HG03064 (cell line): ENCODE results near the gene FXYD4.

Experiments
- ATAC-seq: cut with Tn5 transposase; IDR thresholded peaks from one replicate; pipeline ENCODE4 v1.9.1; 2021; ENCODE audit warnings: low read depth; ENCODE audit not compliant: unreplicated experiment

The FXYD4 gene

DNA sequence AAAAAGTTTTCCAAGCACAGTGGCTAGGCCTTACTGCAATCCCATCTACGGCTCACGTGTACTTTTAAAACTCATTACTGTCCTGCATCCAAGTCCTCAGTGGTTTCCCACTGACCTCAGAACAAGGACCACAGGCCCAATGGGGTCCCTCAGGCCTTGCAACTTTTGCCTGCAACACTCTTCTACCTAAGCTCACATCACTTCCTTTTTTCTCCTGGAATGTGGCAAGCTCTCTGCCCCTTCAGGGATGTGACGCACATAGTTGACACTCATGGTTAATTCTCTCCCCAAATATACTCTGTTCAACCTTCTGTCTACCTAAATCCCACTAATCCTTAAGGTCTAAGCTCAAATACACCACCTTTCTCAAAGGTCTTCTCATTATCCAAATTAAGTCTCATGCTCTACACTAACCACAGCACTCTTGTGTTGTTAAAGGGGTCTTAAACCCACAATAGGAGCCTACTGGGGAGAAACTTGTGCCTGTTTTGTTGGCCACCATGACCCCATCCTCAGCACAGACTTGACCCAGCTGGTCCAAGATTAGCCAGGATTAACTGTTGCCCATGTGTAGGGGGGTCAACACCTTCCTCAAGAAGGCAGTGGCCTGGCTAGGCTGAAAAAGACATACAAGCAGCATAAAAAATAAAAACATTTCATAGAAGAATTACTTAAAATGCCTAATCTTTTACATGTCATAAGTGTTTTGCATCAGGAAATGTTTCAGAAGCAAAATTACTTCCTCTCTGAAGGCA, 22.3 kb downstream of the FXYD4 start:
- no peak for ATAC-seq

DNA sequence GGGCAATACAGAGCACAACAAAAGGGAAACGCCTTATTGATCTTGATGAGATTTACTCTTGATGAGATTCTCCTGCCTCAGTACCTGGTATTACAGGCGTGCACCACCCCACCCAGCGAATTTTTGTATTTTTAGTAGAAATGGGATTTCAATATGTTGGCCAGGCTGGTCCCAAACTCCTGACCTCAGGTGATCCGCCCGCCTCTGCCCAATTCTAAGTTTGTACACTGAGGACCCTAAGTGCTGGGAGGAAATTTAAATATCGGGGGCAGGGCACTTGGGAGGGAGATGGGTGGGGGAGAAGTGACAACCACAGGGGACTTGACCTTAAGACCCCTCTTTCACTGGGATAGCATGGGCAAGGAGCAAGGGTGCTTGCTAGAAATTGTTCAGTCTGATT, 23.4 kb downstream of the FXYD4 start:
- ATAC-seq: no peak

DNA sequence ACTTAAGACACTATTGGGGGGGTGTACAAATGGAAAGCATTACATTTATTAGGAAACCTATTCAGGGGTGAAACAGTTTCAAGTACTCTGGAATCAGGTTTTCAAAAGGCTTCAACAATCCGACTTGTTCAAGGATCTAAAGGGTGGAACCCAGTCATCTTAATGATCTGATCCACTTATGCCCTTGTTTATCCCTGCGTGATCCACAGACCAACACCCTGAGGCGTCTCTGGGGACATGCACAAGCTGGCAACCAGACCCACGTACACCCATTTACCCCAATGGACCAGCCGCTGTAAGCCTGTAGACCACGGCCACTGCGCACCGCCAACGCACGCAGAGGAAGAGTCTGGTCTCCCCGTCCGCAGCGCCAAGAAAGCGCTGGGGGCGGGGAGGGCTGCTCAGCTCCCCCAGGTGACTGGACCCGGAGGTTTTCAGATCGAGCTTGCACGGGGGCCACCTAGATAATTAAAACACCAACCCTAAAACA, 24.2 kb downstream of the FXYD4 start:
- ATAC-seq: no peak

DNA sequence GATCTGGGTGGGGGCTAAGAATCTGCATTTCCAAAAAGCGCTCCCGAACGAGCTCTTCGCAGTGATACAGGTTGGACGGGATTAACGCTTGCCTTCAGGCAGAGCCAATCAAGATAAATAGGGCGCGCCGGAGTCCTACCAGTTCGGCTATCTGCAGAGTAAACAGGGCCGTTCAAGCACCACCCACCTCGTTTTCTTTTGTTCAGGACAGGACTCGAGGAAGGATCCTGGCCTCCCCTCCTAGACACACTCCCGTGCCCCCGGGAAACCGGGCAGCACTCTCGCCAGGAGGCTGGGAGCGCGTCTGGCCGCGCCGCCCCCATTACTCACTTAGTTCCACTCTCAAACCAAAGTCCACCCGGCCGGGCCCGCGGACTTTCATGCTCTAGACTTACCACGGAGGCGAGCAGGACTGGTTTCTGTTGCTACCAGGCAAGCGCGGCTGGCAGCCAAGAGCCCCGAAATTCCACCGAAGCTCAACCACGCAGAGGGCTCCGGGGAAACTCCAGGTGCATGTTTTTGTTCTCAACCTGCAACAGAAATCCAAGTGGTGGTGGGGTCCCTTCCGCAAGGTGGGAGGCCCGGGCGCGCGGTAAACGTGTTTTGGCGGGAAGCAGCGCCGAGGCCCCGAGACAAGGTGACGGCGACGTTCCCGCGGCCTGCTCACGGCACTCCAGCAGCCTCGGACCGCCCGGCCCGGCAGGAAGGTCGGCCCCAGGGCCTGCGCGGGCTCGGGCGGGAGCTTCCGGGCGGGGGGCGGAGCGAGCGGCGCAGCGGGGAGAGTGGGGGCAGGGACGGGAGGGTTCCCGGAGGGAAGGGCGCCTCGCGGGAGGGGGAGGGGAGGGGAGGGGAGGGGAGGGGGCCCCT, 24.9 kb downstream of the FXYD4 start:
- peak; percentile 49 for ATAC-seq

DNA sequence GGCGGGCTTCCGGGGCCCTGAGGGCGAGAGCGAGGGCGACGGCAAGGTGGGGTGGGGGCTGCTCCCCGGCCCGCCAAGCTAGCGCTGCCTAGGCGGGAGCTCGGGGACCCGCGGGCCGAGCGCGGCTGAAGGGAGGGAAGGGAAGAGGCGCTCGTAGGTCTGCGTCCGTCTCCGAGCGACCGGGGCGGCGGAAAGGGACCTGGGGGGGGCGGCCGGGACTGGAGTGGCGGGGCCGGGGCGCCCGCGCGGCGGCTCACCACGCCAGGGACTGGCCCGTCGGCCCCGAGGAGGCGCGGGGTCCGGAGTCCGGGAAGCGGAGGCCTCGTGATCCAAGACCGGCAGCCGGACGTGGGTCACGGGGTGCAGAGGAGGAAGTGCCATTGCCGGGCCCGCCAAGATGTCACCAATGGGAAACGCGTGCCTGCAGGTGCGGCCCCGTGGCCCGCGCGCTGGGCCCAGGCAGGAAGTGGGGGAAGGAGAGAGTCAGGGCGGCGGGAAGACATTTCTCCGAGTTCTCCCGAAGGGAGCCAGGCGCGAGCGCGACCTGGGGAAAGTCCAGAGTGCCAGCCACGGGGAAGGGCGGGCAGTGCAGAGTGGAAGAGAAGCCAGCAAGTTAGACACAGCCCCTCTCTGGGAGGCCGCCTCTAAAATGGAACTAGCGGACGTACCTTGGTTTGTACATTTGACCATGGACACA, 25.6 kb downstream of the FXYD4 start:
- peak; percentile 73 for ATAC-seq

DNA sequence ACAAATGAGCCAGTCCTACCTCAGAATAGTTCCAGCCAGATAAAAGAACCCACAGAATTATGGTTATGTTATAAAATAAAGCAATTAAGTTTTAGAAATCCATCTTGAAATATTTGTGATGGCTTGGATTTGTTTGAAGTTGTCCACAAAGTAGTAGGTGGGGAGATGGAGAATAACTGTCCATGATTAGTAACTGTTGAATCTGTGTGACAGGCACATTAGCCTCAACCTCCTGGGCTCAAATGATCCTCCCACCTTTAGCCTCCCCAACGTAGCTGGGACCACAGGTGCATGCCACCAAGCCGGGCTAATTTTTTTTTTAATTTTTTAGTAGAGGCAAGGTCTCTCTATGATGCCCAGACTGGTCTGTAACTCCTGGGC, 27.5 kb downstream of the FXYD4 start:
- no peak for ATAC-seq

DNA sequence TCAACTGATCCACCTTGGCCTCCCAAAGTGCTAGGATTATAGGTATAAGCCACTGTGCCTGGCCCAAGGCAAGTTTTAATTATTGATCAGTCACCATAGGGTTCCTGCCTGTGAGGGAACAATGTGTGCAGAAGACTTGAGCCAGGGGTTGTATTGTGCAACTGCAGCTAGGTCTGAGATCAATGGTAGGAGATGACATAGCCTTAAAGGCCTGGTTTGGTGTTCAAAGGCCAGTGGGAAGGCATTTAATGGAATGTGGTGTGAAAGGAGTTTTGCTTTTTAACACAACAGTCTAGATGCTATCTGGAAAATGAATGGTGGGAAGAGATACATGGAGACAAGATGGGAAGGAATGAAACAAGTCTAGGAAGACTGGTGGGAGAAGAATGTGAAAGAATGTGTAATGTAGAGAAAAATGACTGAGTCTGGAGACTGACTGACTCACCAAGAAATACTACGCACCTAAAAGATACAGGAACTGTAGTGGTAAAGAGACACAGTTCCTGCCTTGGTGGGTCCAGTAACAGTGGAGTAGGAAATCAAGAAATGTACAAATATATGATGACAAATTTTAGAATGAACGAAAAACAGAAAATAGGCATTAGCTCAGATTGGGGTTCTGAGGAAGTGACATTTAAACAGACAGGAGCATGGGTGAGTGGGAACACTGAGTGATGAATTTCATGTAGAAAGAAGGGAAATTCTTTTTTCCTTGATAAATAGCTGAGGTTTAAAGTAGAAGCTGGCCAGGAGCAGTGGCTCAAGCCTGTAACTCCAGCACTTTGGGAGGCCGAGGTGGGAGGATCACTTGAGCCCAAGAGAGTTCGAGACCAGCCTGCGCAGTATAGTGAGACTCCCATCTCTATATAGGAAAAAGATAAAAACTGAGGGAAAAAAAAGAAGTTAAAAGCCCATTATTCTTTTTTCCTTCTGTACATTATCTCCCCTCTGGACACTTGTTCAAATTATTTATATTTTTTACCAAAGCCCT, 28.2 kb downstream of the FXYD4 start:
- ATAC-seq: no peak

DNA sequence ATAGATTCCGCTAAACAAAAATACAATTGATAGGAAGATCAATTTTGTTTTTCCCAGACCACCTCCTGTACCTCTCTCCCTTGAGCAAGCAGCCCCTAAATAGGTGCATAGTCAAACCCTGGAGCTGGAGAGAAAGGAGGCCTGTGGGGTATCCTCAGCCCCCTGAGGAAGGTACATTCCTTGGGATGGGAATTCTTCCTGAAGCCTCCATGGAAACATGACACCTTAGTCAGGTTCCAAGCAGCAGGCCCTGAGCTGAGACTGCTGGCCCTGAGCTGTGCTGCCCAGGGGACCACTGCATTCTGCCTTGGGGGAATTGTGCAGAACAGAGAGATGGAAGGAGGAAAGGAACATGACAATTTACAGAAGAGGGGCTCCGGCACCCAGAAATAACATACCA, 30.2 kb downstream of the FXYD4 start:
- ATAC-seq: no peak

DNA sequence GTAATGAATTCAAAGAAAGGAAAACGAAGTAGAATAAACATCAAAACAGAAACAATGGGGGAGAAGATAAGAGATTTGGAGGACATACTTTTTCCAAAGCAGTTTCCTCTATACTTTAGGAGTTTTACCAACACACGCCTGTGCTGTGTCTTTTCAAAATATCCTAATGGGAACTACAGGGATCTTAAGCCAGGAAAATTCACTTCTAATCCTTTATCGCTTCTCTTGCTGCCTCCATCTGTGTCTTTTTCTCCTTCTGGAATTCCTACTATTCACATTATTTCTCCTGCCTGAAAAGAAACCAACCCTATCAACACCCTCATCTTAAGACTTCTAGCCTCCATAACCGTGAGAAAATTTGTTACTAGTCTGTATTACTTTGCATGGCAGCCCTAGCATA, 30.7 kb downstream of the FXYD4 start:
- no peak for ATAC-seq

DNA sequence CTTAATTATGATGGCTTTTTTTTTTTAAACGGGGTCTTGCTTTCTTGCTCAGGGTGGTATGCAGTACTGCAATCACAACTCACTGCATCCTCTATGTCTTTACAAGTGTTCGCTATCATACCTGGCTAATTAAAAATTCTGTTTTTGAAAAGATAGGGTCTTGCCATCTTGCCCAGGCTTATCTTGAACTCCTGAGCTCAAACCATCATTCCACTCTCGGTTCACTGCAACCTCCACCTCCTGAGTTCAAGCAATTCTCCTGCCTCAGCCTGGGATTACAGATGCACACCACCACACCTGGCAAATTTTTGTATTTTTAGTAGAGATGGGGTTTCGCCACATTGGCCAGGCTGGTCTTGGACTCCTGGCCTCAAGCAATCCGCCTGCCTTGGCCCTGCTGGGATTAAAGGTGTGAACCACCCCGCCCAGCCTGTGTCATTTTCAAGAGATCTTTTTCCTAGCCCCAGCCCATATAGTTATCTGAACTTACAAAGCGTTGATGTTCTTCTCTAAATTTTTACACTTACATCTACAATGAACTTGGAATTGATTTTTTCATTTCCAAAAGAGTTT, 31.5 kb downstream of the FXYD4 start:
- ATAC-seq: no peak

DNA sequence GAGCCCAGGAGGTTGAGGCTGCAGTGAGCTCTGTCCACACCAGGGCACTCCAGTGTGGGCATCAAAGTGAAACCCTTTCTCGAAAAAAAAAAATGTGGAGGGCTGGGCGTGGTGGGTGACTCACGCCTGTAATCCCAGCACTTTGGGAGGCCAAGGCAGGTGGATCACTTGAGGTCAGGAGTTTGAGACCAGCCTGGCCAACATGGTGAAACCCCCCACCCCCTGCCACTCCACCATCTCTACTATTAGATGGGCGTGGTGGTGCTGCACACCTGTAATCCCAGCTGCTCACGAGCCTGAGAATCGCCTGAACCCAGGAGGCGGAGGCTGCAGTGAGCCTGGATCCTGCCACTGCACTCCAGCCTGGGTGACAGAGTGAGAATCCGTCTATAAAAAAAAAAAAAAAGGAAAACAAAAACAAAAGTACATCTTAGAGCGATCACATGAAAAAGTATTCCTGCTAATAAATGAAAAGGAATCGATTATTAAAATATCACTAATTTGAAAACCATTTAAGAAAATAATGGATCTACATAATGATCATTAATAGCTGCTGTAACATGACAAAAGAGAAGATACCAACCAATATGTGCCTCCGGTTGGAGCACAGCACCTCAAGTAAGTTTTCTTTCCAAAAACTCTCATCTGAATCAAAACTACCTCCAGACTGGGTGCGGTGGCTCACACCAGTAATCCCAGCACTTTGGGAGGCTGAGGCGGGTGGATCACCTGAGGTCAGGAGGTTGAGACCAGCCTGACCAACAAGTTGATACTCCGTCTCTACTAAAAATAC, 32.7 kb downstream of the FXYD4 start:
- ATAC-seq: no peak

DNA sequence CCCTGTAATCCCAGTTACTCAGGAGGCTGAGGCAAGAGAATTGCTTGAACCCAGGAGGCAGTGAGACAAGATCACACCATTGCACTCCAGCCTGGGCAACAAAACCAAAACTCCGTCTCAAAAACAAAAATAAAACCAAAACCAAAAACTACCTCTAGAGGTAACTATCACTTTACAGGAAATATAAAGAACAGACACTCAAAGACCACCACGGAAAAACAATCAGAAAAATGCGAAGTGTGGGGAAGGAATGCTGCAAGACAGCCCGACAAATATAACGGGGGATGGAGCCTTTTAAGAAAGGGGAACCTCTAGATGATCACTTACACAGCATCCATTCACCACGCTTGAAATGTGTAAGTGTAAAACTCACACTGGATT, 33.3 kb downstream of the FXYD4 start:
- ATAC-seq: no peak

DNA sequence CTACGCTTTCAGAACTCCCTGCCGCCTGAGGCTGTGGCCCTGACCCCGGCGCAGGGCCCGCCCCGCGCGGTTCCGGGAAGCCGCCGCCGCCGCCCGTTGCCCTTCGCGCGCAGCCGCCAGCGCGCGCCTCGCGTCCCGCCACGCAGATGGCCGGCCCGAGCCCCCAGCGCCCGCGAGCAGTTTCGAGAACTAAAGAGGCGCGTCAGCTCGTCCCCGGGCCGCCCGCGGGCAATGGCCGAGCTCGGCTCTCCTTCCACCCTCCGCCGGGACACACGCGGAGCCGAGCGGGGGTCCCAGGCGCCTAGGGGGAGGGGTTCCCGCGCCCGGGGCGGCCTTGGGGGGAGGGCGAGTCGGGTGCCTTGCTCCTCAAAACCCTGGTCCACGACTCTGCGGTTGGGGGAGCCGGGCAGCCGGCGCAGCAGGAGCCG, 35.7 kb downstream of the FXYD4 start:
- ATAC-seq: peak; percentile 29

DNA sequence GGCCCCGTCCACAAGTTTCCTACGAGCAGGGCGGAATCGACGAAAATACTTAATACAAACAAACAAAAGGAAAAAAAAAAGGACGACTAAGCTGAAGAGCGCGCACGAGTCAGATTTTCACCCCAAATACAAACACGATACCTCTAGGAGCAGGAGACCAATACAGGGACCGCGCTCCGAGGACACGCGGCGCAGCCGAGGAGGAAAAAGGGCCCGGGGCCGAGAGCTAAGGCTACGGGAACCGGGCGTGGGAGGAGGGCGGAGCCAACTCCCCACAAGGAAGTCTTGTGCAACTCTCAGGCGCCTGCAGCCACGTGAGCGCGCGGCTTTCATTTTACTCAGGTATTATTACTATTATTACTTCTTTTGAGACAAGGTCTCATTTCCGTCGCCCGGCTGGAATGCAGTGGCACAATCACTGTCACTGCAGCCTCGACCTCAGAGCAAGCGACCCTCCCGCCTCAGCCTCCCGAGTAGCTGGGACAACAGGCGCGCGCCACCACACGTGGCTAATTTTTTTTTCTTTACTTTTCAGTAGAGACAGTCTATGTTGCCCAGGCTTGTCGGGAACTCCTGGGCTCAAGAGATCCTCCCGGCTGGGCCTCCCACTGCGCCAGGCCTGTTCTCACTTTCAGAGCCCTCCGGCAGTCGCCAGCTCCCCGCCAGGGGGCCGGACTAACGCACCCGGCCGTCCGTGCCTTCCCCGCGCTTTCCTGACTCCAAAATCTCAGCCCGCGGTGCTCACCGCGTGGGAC, 36.3 kb downstream of the FXYD4 start:
- ATAC-seq: peak; percentile 47

DNA sequence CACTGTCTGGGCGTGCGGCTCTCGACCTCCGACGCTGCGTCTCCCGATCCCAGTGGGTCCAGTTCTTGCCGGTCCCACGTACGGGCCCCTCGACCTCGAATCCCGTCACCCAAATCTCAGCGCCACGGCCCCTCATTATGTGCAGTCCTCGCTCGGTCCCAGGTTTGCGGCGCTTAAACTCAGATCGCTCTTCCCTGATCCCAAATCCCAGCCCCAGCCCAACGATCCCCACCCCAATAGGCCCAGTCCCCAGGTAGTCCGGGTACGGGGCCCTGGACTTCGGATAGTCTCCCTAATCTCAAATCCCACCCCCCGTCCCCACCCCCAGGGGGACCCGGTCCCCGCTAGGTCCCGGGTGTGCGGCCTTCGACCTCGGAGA, 36.9 kb downstream of the FXYD4 start:
- no peak for ATAC-seq

DNA sequence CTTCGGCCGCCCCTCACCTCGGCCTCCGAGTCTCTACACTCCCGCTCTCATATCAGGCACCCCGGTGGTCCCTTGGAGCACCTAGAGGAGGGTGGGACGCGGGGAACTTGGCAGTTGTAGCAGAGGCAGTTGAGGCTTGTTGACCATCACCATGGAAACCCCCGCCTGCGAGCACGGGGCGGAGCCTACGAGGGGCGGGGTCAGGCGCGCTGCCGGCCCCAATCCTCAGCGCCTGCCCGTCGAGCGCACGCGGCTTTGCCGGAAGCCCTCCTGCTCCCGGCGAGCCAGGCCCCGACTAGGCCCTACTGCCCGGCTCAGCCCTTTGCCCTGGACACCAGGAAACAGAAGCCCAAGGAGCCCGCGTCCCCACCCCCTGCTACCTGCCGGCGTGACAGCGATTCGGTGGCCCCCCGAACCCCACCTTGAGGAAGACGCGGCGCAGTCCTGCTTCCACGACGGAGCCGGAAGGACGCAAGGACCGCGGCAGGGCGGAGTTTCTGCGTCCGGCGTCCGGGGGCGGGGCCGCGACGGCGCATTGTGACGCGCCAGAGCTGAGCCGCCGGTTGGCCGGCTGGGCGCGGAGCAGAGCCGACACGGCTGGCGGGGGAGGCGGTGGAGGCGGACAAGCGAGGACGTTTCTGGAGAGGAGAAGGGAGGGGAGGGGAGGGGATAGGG, 37.4 kb downstream of the FXYD4 start, which contains the start of gene HNRNPF:
Gene HNRNPF, minus strand, starts transcription at position 477 of the 675 bp plus-strand sequence. CDS start 21,302 bp downstream, outside the sequence.
- peak; percentile 67 for ATAC-seq

DNA sequence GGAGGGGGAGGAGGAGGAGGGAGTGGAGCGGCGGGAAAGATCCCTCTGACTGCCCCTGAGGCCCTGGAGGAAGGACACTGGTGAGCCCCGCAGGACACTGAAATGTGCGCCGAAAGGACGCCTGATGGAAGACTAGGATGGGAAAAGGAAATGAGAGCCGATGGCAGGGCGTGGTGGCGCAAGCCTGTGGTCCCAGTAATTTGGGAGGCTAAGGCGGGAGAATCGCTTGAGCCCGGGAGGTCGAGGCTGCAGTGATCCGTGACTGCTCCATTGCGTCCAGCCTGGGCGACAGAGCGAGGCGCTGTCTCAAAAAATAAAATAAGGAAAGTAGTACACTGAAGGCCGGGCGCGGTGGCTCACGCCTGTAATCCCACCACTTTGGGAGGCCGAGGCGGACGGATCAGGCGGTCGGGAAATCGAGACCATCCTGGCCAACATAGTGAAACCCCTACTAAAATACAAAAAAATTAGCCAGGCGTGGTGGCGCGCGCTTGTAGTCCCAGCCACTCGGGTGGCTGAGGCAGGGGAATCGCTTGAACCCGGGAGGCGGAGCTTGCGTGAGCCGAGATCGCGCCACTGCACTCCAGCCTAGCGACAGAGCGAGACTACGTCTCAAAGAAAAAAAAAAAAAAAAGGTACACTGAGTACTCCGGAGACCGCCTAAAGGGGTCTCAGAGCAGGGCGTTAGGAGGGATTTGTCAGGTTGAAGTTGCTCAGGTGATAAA, 38.1 kb downstream of the FXYD4 start:
- ATAC-seq: no peak
